ENCODE measurements around the gene TMEM272. TPM values are rescaled to one million over a fixed set of nuclear protein-coding genes. Genes with fewer than 3 reads are reported as not detected.

The TMEM272 gene
- total and polyA plus RNA-seq, 9 of the 15 experiments (the other 6 are each of a cell fraction or from before 2014, with no cell fraction given) = 0.04 to 0.16 (median 0.06) TPM; not detected in 2

DNA sequence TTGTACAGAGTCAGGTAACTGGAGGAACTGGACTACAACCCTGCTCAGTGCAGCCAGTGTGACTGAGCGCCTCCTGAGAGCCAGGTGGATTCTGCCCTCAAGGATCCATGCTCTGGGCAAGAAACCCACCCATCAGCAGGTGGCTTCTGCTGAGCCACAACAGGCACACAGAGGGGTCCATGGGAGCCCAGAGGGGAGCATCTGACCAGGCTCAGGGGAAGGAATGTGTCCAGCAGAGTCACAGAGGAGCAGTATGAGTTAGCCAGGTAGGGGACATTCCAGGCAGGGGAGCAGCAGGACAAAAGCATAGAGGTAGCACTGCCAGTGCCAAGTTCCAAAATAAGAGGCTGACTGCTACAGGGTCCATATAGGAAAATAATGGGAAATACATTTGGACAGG is 60.9 kb downstream of the TMEM272 start:
- Histone ChIP-seq H3K27me3 (ENCODE audit: control insufficient read depth in 2 of 2, insufficient read depth in 2 of 2, low read length in 2 of 2) (0 out of 5 replicates have a peak, but pooled peaks cover 0 to 4% of the 10 kb centered on the region in 2 experiments), H3K36me3 (ENCODE audit: control insufficient read depth, insufficient read depth, low read length) (no peaks in the 10 kb centered on the region), H4K20me1 (replicated peaks; ENCODE audit: control insufficient read depth, insufficient read depth, low read length) (no peaks in the 10 kb centered on the region), H3K4me1 (replicated peaks in 1 of 2; ENCODE audit: control insufficient read depth in 2 of 2, insufficient read depth in 2 of 2, low read length in 2 of 2) (peaks cover 5 to 12% of the 10 kb centered on the region in 2 experiments; a peak in 4 of 5 replicates), H2AFZ (ENCODE audit: low read depth, low read length) (no peak overlapping the region), H3K4me3 (no peak overlapping the region), H3K9me3 (replicated peaks; ENCODE audit: control insufficient read depth, insufficient read depth, low read depth, low read length) (no peaks in the 10 kb centered on the region), H3K9ac (ENCODE audit: insufficient read depth in 1 of 2, low read depth in 2 of 2, low read length in 2 of 2) (peak overlapping the region in 1 of 2 experiments; percentile 26; a peak in 1 of 4 replicates), H3K9me1 (ENCODE audit: control insufficient read depth, insufficient read depth, low read length) (no peaks in the 10 kb centered on the region), H3K4me2 (ENCODE audit: insufficient read depth, low read length) (no peak overlapping the region), H3K79me2 (ENCODE audit: control insufficient read depth, insufficient read depth, low read length) (no peaks in the 10 kb centered on the region), H3K27ac (ENCODE audit: extremely low read depth, low read depth, low read length) (no peak overlapping the region)
- in situ Hi-C loops (cut with MboI) = no loop called here
- intact Hi-C loops (cut with micrococcal nuclease) = no loop called here
- POLR2A ChIA-PET = no interaction called here
- CTCF ChIA-PET (ENCODE audit: low intra/inter-chr PET ratio) = no interaction called here
- no peak for FAIRE-seq
- BruUV-seq (replicated peaks) = no TSS peak
- TF ChIP-seq HMG20A (CRISPR knock-in tag; conservative IDR thresholded peaks at IDR 0.05) (no peak), EHMT2 (IDR thresholded peaks at IDR 0.05) (no peak), GTF2E2 (tag; IDR thresholded peaks at IDR 0.05) (no peak), NR2C2 (CRISPR knock-in tag; IDR thresholded peaks at IDR 0.05) (no peak), NR2C2 (tag; IDR thresholded peaks at IDR 0.05) (no peak), LCOR (CRISPR knock-in tag; IDR thresholded peaks at IDR 0.05) (no peak), ZNF212 (CRISPR knock-in tag; IDR thresholded peaks at IDR 0.05) (no peak), ILF3 (IDR thresholded peaks at IDR 0.05; ENCODE audit: borderline replicate concordance) (no peak)
- TF ChIP-seq, protein P1, sequence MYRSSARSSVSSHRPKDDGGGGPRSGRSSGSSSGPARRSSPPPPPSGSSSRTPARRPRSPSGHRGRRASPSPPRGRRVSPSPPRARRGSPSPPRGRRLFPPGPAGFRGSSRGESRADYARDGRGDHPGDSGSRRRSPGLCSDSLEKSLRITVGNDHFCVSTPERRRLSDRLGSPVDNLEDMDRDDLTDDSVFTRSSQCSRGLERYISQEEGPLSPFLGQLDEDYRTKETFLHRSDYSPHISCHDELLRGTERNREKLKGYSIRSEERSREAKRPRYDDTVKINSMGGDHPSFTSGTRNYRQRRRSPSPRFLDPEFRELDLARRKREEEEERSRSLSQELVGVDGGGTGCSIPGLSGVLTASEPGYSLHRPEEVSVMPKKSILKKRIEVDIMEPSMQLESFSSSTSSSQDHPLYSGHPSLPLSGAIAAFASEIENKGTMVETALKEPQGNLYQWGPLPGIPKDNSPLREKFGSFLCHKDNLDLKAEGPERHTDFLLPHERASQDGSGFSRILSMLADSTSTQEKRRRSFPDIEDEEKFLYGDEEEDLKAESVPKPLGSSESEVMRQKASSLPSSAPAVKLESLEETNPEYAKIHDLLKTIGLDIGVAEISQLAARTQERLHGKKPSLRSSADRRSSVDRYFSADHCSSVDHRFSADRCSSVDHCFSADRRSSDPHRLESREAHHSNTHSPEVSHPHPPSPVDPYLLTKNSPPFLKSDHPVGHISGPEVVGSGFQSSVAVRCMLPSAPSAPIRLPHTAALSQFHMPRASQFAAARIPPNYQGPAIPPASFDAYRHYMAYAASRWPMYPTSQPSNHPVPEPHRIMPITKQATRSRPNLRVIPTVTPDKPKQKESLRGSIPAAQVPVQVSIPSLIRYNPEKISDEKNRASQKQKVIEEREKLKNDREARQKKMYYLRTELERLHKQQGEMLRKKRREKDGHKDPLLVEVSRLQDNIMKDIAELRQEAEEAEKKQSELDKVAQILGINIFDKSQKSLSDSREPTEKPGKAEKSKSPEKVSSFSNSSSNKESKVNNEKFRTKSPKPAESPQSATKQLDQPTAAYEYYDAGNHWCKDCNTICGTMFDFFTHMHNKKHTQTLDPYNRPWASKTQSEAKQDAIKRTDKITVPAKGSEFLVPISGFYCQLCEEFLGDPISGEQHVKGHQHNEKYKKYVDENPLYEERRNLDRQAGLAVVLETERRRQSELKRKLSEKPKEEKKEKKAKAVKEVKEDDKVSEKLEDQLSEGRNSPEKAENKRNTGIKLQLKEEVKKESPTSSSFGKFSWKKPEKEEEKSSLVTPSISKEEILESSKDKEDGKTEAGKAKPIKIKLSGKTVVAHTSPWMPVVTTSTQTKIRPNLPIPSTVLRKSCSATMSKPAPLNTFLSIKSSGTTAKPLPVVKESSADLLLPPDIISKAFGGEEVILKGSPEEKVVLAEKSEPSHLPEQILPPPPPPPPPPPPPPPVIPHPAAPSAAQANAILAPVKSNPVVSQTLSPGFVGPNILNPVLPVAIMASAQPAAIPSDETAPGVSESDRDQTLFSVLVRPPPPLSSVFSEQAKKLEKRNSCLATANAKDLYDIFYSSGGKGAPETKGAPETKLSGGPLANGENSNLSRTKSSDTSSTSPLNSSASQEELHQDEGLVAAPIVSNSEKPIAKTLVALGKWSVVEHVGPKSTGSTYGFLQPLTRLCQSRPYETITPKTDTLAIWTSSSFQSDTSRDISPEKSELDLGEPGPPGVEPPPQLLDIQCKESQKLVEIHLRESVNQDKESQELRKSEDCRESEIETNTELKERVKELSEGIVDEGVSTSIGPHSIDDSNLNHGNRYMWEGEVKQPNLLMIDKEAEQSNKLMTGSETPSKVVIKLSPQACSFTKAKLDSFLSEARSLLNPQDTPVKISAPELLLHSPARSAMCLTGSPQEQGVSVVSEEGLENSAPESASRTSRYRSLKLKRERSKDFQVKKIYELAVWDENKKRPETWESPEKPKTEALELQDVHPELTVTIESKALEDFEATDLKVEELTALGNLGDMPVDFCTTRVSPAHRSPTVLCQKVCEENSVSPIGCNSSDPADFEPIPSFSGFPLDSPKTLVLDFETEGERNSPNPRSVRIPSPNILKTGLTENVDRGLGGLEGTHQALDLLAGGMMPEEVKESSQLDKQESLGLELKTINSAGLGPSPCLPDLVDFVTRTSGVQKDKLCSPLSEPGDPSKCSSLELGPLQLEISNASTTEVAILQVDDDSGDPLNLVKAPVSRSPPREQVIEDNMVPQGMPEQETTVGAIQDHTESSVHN (IDR thresholded peaks at IDR 0.05; ENCODE audit: borderline replicate concordance in 1 of 2, low read depth in 1 of 2) = no peak
- ATAC-seq = no peak
- WGBS (ENCODE audit: insufficient coverage, low coverage, missing lambda C conversion rate) = 38% methylated on average over 1 of the region's 1 CpG
- no peak for DNase-seq (ENCODE audit: extremely low read depth in 1 of 4, low spot score in 3 of 4)
